Nephron progenitor cell (in vitro differentiated cells): ENCODE measurements around the gene GRIK2.
"Not testable (repeated sequence)": the region's sequence is repeated elsewhere in the genome, so short reads cannot be mapped to it uniquely, and the experiment has no call there.

Experiments
- DNase-seq: peaks from one replicate; pipeline ENCODE4 v3.0.0; 2021
- H3K27ac Mint-ChIP-seq: 2 replicates; pipeline ENCODE4 v1.8.0; 2021; ENCODE audit warnings: mild to moderate bottlenecking, moderate library complexity, mixed read lengths
- H3K27me3 Mint-ChIP-seq: 2 replicates; pipeline ENCODE4 v1.8.0; 2021; ENCODE audit warnings: mild to moderate bottlenecking, low read depth, mixed read lengths; ENCODE audit not compliant: poor library complexity
- H3K36me3 Mint-ChIP-seq: 2 replicates; pipeline ENCODE4 v1.8.0; 2021; ENCODE audit warnings: low read depth, mixed read lengths
- H3K4me1 Mint-ChIP-seq: 2 replicates; pipeline ENCODE4 v1.8.0; 2021; ENCODE audit warnings: mixed read lengths
- H3K4me3 Mint-ChIP-seq: 2 replicates; pipeline ENCODE4 v1.8.0; 2021; ENCODE audit warnings: mild to moderate bottlenecking, moderate library complexity, mixed read lengths
- H3K9me3 Mint-ChIP-seq: 2 replicates; pipeline ENCODE4 v1.8.0; 2021; ENCODE audit warnings: mild to moderate bottlenecking, moderate library complexity, mixed read lengths
- TF ChIP-seq, protein P1 (sequence below): fragments of 200-600 bp; sonication (generic); IDR thresholded peaks from 2 replicates; pipeline ENCODE4 v1.5.0; 2021; ENCODE audit warnings: antibody characterized with exemption

The GRIK2 gene

GRCh38 chr6:101613556-101613955, 220.0 kb downstream of the GRIK2 start:
- Mint-ChIP-seq H3K4me1 (no peaks in the 10 kb centered on the region), H3K9me3 (no peaks in the 10 kb centered on the region), H3K27ac (no peak overlapping the region), H3K36me3 (no peaks in the 10 kb centered on the region), H3K4me3 (no peak overlapping the region), H3K27me3 (no peaks in the 10 kb centered on the region)
- DNase-seq, result no peak
- TF ChIP-seq, protein P1, sequence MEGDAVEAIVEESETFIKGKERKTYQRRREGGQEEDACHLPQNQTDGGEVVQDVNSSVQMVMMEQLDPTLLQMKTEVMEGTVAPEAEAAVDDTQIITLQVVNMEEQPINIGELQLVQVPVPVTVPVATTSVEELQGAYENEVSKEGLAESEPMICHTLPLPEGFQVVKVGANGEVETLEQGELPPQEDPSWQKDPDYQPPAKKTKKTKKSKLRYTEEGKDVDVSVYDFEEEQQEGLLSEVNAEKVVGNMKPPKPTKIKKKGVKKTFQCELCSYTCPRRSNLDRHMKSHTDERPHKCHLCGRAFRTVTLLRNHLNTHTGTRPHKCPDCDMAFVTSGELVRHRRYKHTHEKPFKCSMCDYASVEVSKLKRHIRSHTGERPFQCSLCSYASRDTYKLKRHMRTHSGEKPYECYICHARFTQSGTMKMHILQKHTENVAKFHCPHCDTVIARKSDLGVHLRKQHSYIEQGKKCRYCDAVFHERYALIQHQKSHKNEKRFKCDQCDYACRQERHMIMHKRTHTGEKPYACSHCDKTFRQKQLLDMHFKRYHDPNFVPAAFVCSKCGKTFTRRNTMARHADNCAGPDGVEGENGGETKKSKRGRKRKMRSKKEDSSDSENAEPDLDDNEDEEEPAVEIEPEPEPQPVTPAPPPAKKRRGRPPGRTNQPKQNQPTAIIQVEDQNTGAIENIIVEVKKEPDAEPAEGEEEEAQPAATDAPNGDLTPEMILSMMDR, result no peak

- Mint-ChIP-seq H3K9me3 (no peaks in the 10 kb centered on the region), H3K27ac (no peak overlapping the region), H3K27me3 (no peaks in the 10 kb centered on the region), H3K36me3 (no peaks in the 10 kb centered on the region), H3K4me3 (no peak overlapping the region), H3K4me1 (no peaks in the 10 kb centered on the region)
- DNase-seq, result no peak
- TF ChIP-seq, protein P1, result no peak
Measured at GRCh38 chr6:101614774-101615173, 221.3 kb downstream of the GRIK2 start.

GRCh38 chr6:101626269-101626668, 232.8 kb downstream of the GRIK2 start:
- TF ChIP-seq, protein P1, result no peak
- Mint-ChIP-seq H3K27me3 (no peaks in the 10 kb centered on the region), H3K36me3 (no peaks in the 10 kb centered on the region), H3K9me3 (no peaks in the 10 kb centered on the region), H3K27ac (peak overlapping the region; percentile 78), H3K4me3 (no peak overlapping the region), H3K4me1 (no peaks in the 10 kb centered on the region)
- no peak for DNase-seq

- Mint-ChIP-seq H3K4me1 (no peaks in the 10 kb centered on the region), H3K27ac (no peak overlapping the region), H3K9me3 (no peaks in the 10 kb centered on the region), H3K4me3 (no peak overlapping the region), H3K27me3 (no peaks in the 10 kb centered on the region), H3K36me3 (no peaks in the 10 kb centered on the region)
- TF ChIP-seq, protein P1, result no peak
- no peak for DNase-seq
Measured at GRCh38 chr6:101630941-101631340, 237.4 kb downstream of the GRIK2 start.

DNA sequence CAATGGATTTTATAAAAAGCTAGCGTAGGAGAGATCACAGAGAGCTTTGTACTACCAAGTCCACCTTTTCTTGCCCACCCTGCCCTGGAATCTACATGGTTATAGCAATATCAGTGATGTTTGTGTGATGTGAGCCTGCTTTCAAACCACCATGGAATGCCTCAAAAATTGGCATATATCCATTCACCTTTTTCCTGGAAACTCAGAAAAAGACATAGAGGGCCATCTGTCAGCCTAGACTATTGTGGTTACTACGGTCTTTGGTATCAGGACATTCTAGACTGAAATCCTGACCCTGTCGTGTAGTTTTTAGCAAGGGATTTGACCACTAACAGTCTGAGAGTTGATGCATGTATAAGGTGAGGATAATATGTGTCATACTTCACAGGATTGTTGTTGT, 239.6 kb downstream of the GRIK2 start:
- Mint-ChIP-seq H3K4me3 (no peak overlapping the region), H3K27me3 (no peaks in the 10 kb centered on the region), H3K9me3 (no peaks in the 10 kb centered on the region), H3K36me3 (no peaks in the 10 kb centered on the region), H3K4me1 (no peaks in the 10 kb centered on the region), H3K27ac (no peak overlapping the region)
- no peak for DNase-seq
- TF ChIP-seq, protein P1, result no peak

GRCh38 chr6:101638865-101639264, 245.4 kb downstream of the GRIK2 start:
- not testable (repeated sequence) for H3K9me3 Mint-ChIP-seq, H3K27me3 Mint-ChIP-seq, H3K36me3 Mint-ChIP-seq, H3K4me3 Mint-ChIP-seq, H3K4me1 Mint-ChIP-seq, H3K27ac Mint-ChIP-seq
- peak; percentile 5 for DNase-seq
